Measurements from ENCODE around the gene CLEC16A. TPM values are rescaled to one million over a fixed set of nuclear protein-coding genes. Genes with fewer than 3 reads are reported as not detected.

Gene CLEC16A
- total and polyA plus RNA-seq, 9 of the 15 experiments (the other 6 are each of a cell fraction or from before 2014, with no cell fraction given) = 1.00 to 22.3 (median 10.0) TPM

DNA sequence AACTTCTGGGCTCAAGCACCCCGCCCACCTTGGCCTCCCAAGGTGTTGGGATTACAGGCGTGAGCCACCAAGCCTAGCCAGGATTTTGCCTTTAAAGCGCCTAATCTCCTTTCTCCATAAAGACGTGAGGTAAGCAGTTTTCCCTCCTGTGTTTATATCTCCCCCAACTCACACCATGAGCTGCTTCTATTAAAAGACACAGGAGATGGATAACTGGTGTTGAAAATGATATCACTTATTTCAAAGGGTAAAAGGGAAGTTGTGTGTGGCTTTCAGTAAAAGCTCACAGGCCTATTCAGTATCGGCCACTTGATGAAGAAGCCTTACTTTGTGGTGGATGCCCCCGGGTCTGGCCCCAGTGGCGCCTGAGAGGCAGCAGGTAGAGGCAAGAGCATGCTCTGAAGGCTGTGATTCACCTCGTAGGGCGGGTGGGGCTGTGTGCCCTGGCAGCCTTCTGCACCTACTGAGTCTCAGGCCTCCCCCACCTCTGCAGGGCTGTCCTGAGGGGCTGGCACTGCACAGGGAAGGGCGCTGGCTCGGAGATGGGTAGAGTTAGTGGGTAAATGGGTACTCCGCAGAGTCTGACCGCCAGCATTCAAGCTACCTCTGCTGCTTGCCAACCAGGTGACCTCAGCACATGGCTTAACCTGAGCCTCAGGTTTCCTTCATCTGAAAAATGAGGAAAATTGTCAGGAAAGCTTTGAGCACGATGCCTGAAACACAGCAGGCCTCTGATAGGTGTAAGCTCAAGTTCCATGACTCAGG lies 146.8 kb downstream of the CLEC16A start (continued):
- no peak for TF ChIP-seq LCOR (CRISPR knock-in tag; IDR thresholded peaks at IDR 0.05)
- TF ChIP-seq, protein P1, sequence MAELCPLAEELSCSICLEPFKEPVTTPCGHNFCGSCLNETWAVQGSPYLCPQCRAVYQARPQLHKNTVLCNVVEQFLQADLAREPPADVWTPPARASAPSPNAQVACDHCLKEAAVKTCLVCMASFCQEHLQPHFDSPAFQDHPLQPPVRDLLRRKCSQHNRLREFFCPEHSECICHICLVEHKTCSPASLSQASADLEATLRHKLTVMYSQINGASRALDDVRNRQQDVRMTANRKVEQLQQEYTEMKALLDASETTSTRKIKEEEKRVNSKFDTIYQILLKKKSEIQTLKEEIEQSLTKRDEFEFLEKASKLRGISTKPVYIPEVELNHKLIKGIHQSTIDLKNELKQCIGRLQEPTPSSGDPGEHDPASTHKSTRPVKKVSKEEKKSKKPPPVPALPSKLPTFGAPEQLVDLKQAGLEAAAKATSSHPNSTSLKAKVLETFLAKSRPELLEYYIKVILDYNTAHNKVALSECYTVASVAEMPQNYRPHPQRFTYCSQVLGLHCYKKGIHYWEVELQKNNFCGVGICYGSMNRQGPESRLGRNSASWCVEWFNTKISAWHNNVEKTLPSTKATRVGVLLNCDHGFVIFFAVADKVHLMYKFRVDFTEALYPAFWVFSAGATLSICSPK (IDR thresholded peaks at IDR 0.05; ENCODE audit: borderline replicate concordance) = no peak
- TF ChIP-seq RUNX1 (IDR thresholded peaks at IDR 0.05; ENCODE audit: low read depth) = no peak
- TF ChIP-seq, protein P2, sequence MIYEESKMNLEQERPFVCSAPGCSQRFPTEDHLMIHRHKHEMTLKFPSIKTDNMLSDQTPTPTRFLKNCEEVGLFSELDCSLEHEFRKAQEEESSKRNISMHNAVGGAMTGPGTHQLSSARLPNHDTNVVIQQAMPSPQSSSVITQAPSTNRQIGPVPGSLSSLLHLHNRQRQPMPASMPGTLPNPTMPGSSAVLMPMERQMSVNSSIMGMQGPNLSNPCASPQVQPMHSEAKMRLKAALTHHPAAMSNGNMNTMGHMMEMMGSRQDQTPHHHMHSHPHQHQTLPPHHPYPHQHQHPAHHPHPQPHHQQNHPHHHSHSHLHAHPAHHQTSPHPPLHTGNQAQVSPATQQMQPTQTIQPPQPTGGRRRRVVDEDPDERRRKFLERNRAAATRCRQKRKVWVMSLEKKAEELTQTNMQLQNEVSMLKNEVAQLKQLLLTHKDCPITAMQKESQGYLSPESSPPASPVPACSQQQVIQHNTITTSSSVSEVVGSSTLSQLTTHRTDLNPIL (CRISPR knock-in tag; IDR thresholded peaks at IDR 0.05) = no peak
- TF ChIP-seq, protein P3, sequence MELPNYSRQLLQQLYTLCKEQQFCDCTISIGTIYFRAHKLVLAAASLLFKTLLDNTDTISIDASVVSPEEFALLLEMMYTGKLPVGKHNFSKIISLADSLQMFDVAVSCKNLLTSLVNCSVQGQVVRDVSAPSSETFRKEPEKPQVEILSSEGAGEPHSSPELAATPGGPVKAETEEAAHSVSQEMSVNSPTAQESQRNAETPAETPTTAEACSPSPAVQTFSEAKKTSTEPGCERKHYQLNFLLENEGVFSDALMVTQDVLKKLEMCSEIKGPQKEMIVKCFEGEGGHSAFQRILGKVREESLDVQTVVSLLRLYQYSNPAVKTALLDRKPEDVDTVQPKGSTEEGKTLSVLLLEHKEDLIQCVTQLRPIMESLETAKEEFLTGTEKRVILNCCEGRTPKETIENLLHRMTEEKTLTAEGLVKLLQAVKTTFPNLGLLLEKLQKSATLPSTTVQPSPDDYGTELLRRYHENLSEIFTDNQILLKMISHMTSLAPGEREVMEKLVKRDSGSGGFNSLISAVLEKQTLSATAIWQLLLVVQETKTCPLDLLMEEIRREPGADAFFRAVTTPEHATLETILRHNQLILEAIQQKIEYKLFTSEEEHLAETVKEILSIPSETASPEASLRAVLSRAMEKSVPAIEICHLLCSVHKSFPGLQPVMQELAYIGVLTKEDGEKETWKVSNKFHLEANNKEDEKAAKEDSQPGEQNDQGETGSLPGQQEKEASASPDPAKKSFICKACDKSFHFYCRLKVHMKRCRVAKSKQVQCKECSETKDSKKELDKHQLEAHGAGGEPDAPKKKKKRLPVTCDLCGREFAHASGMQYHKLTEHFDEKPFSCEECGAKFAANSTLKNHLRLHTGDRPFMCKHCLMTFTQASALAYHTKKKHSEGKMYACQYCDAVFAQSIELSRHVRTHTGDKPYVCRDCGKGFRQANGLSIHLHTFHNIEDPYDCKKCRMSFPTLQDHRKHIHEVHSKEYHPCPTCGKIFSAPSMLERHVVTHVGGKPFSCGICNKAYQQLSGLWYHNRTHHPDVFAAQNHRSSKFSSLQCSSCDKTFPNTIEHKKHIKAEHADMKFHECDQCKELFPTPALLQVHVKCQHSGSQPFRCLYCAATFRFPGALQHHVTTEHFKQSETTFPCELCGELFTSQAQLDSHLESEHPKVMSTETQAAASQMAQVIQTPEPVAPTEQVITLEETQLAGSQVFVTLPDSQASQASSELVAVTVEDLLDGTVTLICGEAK (IDR thresholded peaks at IDR 0.05) = no peak
- TF ChIP-seq, protein P3 (CRISPR knock-in tag; IDR thresholded peaks at IDR 0.05) = no peak
- no peak for TF ChIP-seq TGIF2 (CRISPR knock-in tag; IDR thresholded peaks at IDR 0.05)
- no peak for TF ChIP-seq TEAD2 (tag; IDR thresholded peaks at IDR 0.05)
- TF ChIP-seq MTA3 (IDR thresholded peaks at IDR 0.05; ENCODE audit: borderline replicate concordance) = no peak
- TF ChIP-seq, protein P4, sequence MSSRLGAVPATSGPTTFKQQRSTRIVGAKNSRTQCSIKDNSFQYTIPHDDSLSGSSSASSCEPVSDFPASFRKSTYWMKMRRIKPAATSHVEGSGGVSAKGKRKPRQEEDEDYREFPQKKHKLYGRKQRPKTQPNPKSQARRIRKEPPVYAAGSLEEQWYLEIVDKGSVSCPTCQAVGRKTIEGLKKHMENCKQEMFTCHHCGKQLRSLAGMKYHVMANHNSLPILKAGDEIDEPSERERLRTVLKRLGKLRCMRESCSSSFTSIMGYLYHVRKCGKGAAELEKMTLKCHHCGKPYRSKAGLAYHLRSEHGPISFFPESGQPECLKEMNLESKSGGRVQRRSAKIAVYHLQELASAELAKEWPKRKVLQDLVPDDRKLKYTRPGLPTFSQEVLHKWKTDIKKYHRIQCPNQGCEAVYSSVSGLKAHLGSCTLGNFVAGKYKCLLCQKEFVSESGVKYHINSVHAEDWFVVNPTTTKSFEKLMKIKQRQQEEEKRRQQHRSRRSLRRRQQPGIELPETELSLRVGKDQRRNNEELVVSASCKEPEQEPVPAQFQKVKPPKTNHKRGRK (tag; IDR thresholded peaks at IDR 0.05) = no peak
- no peak for TF ChIP-seq ZNF707 (CRISPR knock-in tag; conservative IDR thresholded peaks at IDR 0.05)
- TF ChIP-seq NCOA4 (IDR thresholded peaks at IDR 0.05; ENCODE audit: partially characterized antibody) = no peak
- TF ChIP-seq BRF1 (IDR thresholded peaks at IDR 0.05; ENCODE audit: borderline replicate concordance, extremely low read depth, insufficient read length) = no peak
- TF ChIP-seq ZNF146 (CRISPR knock-in tag; IDR thresholded peaks at IDR 0.05; ENCODE audit: unreplicated experiment) = no peak

Data from K562 (cell line).